IMR-90 (cell line): ENCODE measurements around the gene ZSCAN16. TPM values are rescaled to one million over a fixed set of nuclear protein-coding genes. Genes with fewer than 3 reads are reported as not detected.
A peak's percentile ranks its signal among the peaks of the same experiment; 100 is the strongest.

Experiments used
- ATAC-seq: fragments of 200-7000 bp; cut with Tn5 transposase; 2 replicates; pipeline ENCODE4 v1.9.1; 2020; ENCODE audit warnings: low read depth, mild to moderate bottlenecking, moderate library complexity
- BruUV-seq: library from RNA; stranded (reverse); fragments of 400-500 nt; replicated peaks from 2 replicates; lab custom pipeline; 2021; lab: Mats Ljungman, UMichigan
- CTCF ChIA-PET: fragments of 300-600 bp; formaldehyde crosslinking; extraction: SDS; loops from one replicate; lab custom pipeline; 2021; ENCODE audit warnings: antibody characterized with exemption; lab: Yijun Ruan, JAX
- POLR2A ChIA-PET: fragments of 300-600 bp; sonication (Branson Sonifier 250); formaldehyde crosslinking; loops from one replicate; lab custom pipeline; 2022; ENCODE audit warnings: antibody characterized with exemption; ENCODE audit not compliant: unreplicated experiment; lab: Charles Lee
- DNase-seq: peaks from one replicate; pipeline ENCODE4 v3.0.0; 2013
- H2AFZ ChIP-seq: replicated peaks from 2 replicates; pipeline ENCODE3; 2013; ENCODE audit warnings: low read length, mild to moderate bottlenecking; ENCODE audit not compliant: poor library complexity
- H2AK5ac ChIP-seq: 2 replicates; pipeline ENCODE4 v1.6.1; 2013; ENCODE audit warnings: low read depth, low read length, inconsistent platforms
- H2AK9ac ChIP-seq: replicated peaks from 2 replicates; pipeline ENCODE3; 2013; ENCODE audit warnings: mild to moderate bottlenecking, low read depth, low read length, moderate library complexity; ENCODE audit not compliant: poor library complexity
- H2BK120ac ChIP-seq: 2 replicates; pipeline ENCODE4 v1.6.1; 2013; ENCODE audit warnings: low read depth, low read length, inconsistent platforms
- H2BK15ac ChIP-seq: 3 replicates; pipeline ENCODE4 v1.6.1; 2013; ENCODE audit warnings: low read depth, low read length, inconsistent platforms
- H2BK20ac ChIP-seq: 2 replicates; pipeline ENCODE4 v1.6.1; 2013; ENCODE audit warnings: low read depth, mild to moderate bottlenecking, inconsistent platforms, low read length, moderate library complexity
- H2BK5ac ChIP-seq: 2 replicates; pipeline ENCODE4 v1.6.1; 2013; ENCODE audit warnings: mild to moderate bottlenecking, low read depth, low read length, inconsistent platforms; ENCODE audit not compliant: poor library complexity, severe bottlenecking
- H3K14ac ChIP-seq: replicated peaks from 2 replicates; pipeline ENCODE4 v1.6.1; 2013; ENCODE audit warnings: low read depth, low read length, inconsistent platforms
- H3K18ac ChIP-seq: 2 replicates; pipeline ENCODE4 v1.6.1; 2013; ENCODE audit warnings: low read depth, low read length, control low read depth
- H3K23ac ChIP-seq: 2 replicates; pipeline ENCODE4 v1.6.1; 2013; ENCODE audit warnings: low read depth, low read length, inconsistent platforms
- H3K27ac ChIP-seq: 2 replicates; pipeline ENCODE4 v1.5.1; 2013; ENCODE audit warnings: mild to moderate bottlenecking, control low read depth, low read length; ENCODE audit not compliant: insufficient read depth
- H3K27me3 ChIP-seq: 2 replicates; pipeline ENCODE4 v1.6.1; 2013; ENCODE audit warnings: low read length; ENCODE audit not compliant: control insufficient read depth, insufficient read depth
- H3K36me3 ChIP-seq: 2 replicates; pipeline ENCODE4 v1.6.1; 2013; ENCODE audit warnings: low read length, mixed read lengths; ENCODE audit not compliant: control insufficient read depth, insufficient read depth
- H3K4ac ChIP-seq: 2 replicates; pipeline ENCODE4 v1.6.1; 2013; ENCODE audit warnings: low read depth, low read length, inconsistent platforms
- H3K4me1 ChIP-seq: 2 replicates; pipeline ENCODE4 v1.6.1; 2013; ENCODE audit warnings: low read length, mixed read lengths; ENCODE audit not compliant: control insufficient read depth, insufficient read depth
- H3K4me2 ChIP-seq: 2 replicates; pipeline ENCODE4 v1.6.1; 2013; ENCODE audit warnings: low read depth, mild to moderate bottlenecking, control low read depth, low read length, moderate library complexity
- H3K4me3 ChIP-seq: 2 replicates; pipeline ENCODE4 v1.5.1; 2013; ENCODE audit warnings: low read depth, mild to moderate bottlenecking, control low read depth, low read length, moderate library complexity; ENCODE audit not compliant: insufficient read depth
- H3K56ac ChIP-seq: 2 replicates; pipeline ENCODE4 v1.6.1; 2013; ENCODE audit warnings: low read length, inconsistent platforms; ENCODE audit not compliant: insufficient read depth; ENCODE audit errors: extremely low read depth
- H3K79me1 ChIP-seq, 2 experiments: 2 replicates each; pipeline ENCODE4 v1.6.1; 2013; ENCODE audit warnings: low read length in 2 of 2, inconsistent platforms in 1 of 2, low read depth in 1 of 2
- H3K9ac ChIP-seq: 2 replicates; pipeline ENCODE4 v1.6.1; 2013; ENCODE audit warnings: low read depth, low read length, control low read depth
- H3K9me1 ChIP-seq: 2 replicates; pipeline ENCODE4 v1.6.1; 2013; ENCODE audit warnings: low read length, inconsistent platforms; ENCODE audit not compliant: insufficient read depth
- H3K9me3 ChIP-seq: 2 replicates; pipeline ENCODE4 v1.6.1; 2013; ENCODE audit warnings: low read length; ENCODE audit not compliant: control insufficient read depth, insufficient read depth
- H4K20me1 ChIP-seq: 2 replicates; pipeline ENCODE4 v1.6.1; 2013; ENCODE audit warnings: low read length, inconsistent platforms; ENCODE audit not compliant: insufficient read depth
- H4K5ac ChIP-seq: 2 replicates; pipeline ENCODE4 v1.6.1; 2013; ENCODE audit warnings: mild to moderate bottlenecking, low read depth, low read length, control low read depth
- H4K8ac ChIP-seq, 2 experiments: 2 replicates each; pipeline ENCODE4 v1.6.1; 2013; ENCODE audit warnings: low read depth in 2 of 2, low read length in 2 of 2, control low read depth in 1 of 2, inconsistent platforms in 1 of 2
- H4K91ac ChIP-seq: 2 replicates; pipeline ENCODE4 v1.6.1; 2013; ENCODE audit warnings: low read depth, low read length, inconsistent platforms; ENCODE audit not compliant: insufficient read depth
- BHLHE40 ChIP-seq: fragments of 150-350 bp; IDR thresholded peaks from 2 replicates; pipeline ENCODE4 v1.6.1; 2016; ENCODE audit warnings: mild to moderate bottlenecking, low read depth, low read length
- CTCF ChIP-seq: conservative IDR thresholded peaks from 2 replicates; pipeline ENCODE4 v1.5.1; 2012; ENCODE audit warnings: mild to moderate bottlenecking, low read depth, low read length, improper control_type of control experiment
- MXI1 ChIP-seq: IDR thresholded peaks from 2 replicates; pipeline ENCODE4 v1.6.1; 2012; ENCODE audit warnings: low read depth, mild to moderate bottlenecking, low read length, moderate library complexity, borderline replicate concordance
- POLR2A ChIP-seq: IDR thresholded peaks from 2 replicates; pipeline ENCODE4 v1.6.1; 2012; ENCODE audit warnings: mild to moderate bottlenecking, low read depth, low read length
- WGBS, 2 experiments: methylation state at CpG; one replicate each; pipeline versions ENCODE4 v1.1.5 to v1.1.7; 2013; ENCODE audit warnings: missing lambda C conversion rate in 2 of 2; ENCODE audit not compliant: insufficient read length in 1 of 2; ENCODE audit errors: extremely low coverage in 2 of 2; 5-methylcytosine and 5-hydroxymethylcytosine counted together
- dilution Hi-C: fragments of 300-500 bp; cut with HindIII; formaldehyde crosslinking; loops from one replicate; pipeline ENCODE4 v1.14.3; 2018; ENCODE audit warnings: low sequenced_read_pairs; ENCODE audit not compliant: unreplicated experiment
- in situ Hi-C: fragments of 300-500 bp; cut with MboI; formaldehyde crosslinking; loops from 3 replicates; pipeline ENCODE4 v1.14.3; 2019; ENCODE audit warnings: low sequenced_read_pairs, inconsistent platforms, mixed read lengths
- intact Hi-C: fragments of 100-400 bp; cut with micrococcal nuclease; formaldehyde crosslinking; loops from 2 replicates; pipeline ENCODE4 v1.10.0; 2022
- polyA plus RNA-seq, 3 experiments: library from polyadenylated mRNA; depleted of rRNA; stranded (reverse); fragments of >200 nt; gene quantifications; 2 replicates each; pipeline ENCODE4 v1.2.3, GENCODE V29; 2012; ENCODE audit warnings: low replicate concordance in 1 of 3
- total RNA-seq: library from RNA; depleted of rRNA; stranded (reverse); fragments of >200 nt; gene quantifications from 2 replicates; pipeline ENCODE4 v1.2.3, GENCODE V29; 2012

Gene ZSCAN16
- total and polyA plus RNA-seq, 2 of the 4 experiments (the other 2 are of a cell fraction) = 1.8 to 3.0 TPM

DNA sequence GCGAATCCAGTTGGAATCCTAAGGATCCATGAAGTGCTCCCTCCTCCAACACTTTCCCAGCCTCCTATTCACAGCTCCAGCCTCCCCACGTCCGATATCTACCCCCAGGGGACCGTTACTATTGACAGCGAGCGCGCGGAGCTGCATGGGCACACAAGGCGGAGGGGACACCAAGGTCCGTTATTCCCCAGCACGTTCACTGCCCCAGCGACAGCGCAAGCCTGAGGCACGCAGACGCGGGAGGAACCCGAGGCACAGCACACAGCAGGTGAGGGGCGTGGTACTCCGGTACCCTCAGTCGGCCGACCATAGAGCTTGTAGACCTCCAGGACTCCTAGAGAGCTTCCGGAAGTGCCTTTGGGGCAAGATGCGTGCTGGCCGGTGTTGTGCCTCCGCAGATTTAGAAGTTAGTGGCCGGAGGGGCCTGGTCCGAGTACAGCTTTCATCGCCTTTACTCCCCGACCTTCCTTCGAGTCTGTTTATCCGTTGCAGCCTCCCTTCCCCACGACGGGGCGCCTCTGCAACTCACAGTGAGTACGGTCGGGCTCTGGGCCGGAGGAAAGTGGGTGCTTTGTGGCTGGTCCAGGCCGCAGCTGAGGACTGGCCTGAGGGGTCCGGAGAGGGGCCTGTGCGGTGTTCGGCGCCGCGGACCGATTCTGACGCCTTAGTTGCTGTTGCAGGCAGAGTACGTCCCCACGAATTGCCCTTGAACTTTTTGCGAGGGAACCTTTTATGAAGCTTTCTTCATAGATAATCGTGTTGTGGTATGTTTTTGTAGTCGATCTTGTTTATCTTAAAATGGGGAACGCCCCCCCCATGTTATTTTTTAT lies 17.3 kb downstream of the ZSCAN16 start, which contains the start of gene ZKSCAN8:
TSS of gene ZKSCAN8 (plus strand) at position 384 of the 830 bp plus-strand sequence. CDS start 6,525 bp downstream, outside the sequence.
- Histone ChIP-seq H3K9ac (peak within 1 kb of the TSS; percentile 94), H2BK15ac (peak within 1 kb of the TSS; percentile 35; the same call in 1 of the 3 replicates), H3K9me3 (no peaks in the 10 kb centered on the region), H3K56ac (peak within 1 kb of the TSS; percentile 79), H3K36me3 (peaks cover 2% of the 10 kb centered on the region; the same call in 1 of the 2 replicates), H2BK120ac (peak within 1 kb of the TSS; percentile 57), H3K79me1 (peaks cover 3 to 35% of the 10 kb centered on the region in 2 experiments; a peak in 3 of 4 replicates), H3K4me2 (peak within 1 kb of the TSS; percentile 98), H3K27me3 (no peaks in the 10 kb centered on the region), H2AFZ (peak within 1 kb of the TSS; percentile 99), H4K5ac (peak within 1 kb of the TSS; percentile 93), H3K23ac (peak within 1 kb of the TSS; percentile 83), H4K91ac (peak within 1 kb of the TSS; percentile 83), H2AK9ac (peak within 1 kb of the TSS; percentile 94), H2AK5ac (no peak within 1 kb of the TSS; the same call in 1 of the 2 replicates), H3K4me1 (peaks cover 2% of the 10 kb centered on the region; the same call in 1 of the 2 replicates), H3K18ac (peak within 1 kb of the TSS; percentile 60), H3K4ac (peak within 1 kb of the TSS; percentile 87), H3K14ac (peak within 1 kb of the TSS; percentile 90), H2BK20ac (no peak within 1 kb of the TSS), H4K20me1 (no peaks in the 10 kb centered on the region), H2BK5ac (peak within 1 kb of the TSS; percentile 68), H4K8ac (peak within 1 kb of the TSS; percentile 56 to 97), H3K27ac (peak within 1 kb of the TSS; percentile 87), H3K4me3 (peak within 1 kb of the TSS; percentile 73), H3K9me1 (0 out of 2 replicates have a peak, but pooled peaks cover 2% of the 10 kb centered on the region)
- dilution Hi-C loops (no loop called here), intact Hi-C loops (loop anchor here (1.0 to 2.0 kb wide), 2 partner anchors 17 to 84 kb away; partner anchors contain the start of genes ZSCAN16 and ZSCAN9), in situ Hi-C loops (loop anchor here (10.0 kb wide), 1 partner anchor 73 kb away; no protein-coding TSS in a partner anchor)
- TF ChIP-seq BHLHE40 (peak; percentile 34; the same call in 1 of the 2 replicates), POLR2A (peak; percentile 85), MXI1 (peak; percentile 58; the same call in 1 of the 2 replicates), CTCF (no peak)
- ATAC-seq = peak; percentile 82
- 1% methylated on average over 17 of the region's 52 CpGs; no CpG with 5 or more reads in 1 of the 2 experiments for WGBS, 2 experiments
- TSS peak; percentile 58 for BruUV-seq
- CTCF ChIA-PET = interaction anchor here (1.0 to 1.8 kb wide), 3 partner anchors 11 to 214 kb away, joined by 3 to 6 read pairs (median 3); no protein-coding TSS in a partner anchor
- DNase-seq = peak; percentile 86
- POLR2A ChIA-PET = interaction anchor here (0.5 kb wide), 1 partner anchor 1030 kb away, joined by 3 read pairs; no protein-coding TSS in a partner anchor
